Occipital lobe (tissue), 2 donors: Measurements from ENCODE around the gene TIPRL. TPM values are rescaled to one million over a fixed set of nuclear protein-coding genes. Genes with fewer than 3 reads are reported as not detected.
"Not testable (repeated sequence)": the region's sequence is repeated elsewhere in the genome, so short reads cannot be mapped to it uniquely, and the experiment has no call there.

Experiments used
- DNase-seq: peaks from one replicate; lab custom pipeline; 2025; lab: John Stamatoyannopoulos, UW
- total RNA-seq: library from RNA; depleted of rRNA; stranded (reverse); fragments of >200 nt; gene quantifications from one replicate; pipeline ENCODE4 v1.2.3, GENCODE V29; 2014

The TIPRL gene
- total RNA-seq: 101 TPM

GRCh38 chr1:168178638-168179437, at the start of gene TIPRL:
TSS of gene TIPRL (plus strand) at chr1:168178962. CDS start at chr1:168179078, 116 bp downstream.
- peak; percentile 97 for DNase-seq

- no peak for DNase-seq
Measured at GRCh38 chr1:168129933-168130332, 48.8 kb upstream of the TIPRL start.

- no peak for DNase-seq
Measured at GRCh38 chr1:168134132-168134531, 44.6 kb upstream of the TIPRL start.

GRCh38 chr1:168134642-168135041, 44.1 kb upstream of the TIPRL start:
- no peak for DNase-seq

GRCh38 chr1:168135116-168135920, 43.4 kb upstream of the TIPRL start:
- DNase-seq: no peak

GRCh38 chr1:168135921-168136708, 42.6 kb upstream of the TIPRL start:
- no peak for DNase-seq

- no peak for DNase-seq
Measured at GRCh38 chr1:168136709-168137514, 41.9 kb upstream of the TIPRL start, which contains the start of gene GPR161. TSS of gene GPR161 (minus strand) at chr1:168136930. CDS start at chr1:168104850, 32,080 bp downstream.

- no peak for DNase-seq
Measured at GRCh38 chr1:168137515-168137821, 41.3 kb upstream of the TIPRL start.

GRCh38 chr1:168138134-168138533, 40.6 kb upstream of the TIPRL start:
- no peak for DNase-seq

GRCh38 chr1:168139070-168139469, 39.7 kb upstream of the TIPRL start:
- DNase-seq: no peak

GRCh38 chr1:168141871-168142385, 36.8 kb upstream of the TIPRL start:
- no peak for DNase-seq

GRCh38 chr1:168145184-168146159, 33.3 kb upstream of the TIPRL start:
- peak; percentile 56 for DNase-seq

GRCh38 chr1:168146160-168146539, 32.6 kb upstream of the TIPRL start:
- DNase-seq: no peak

GRCh38 chr1:168146626-168147025, 32.1 kb upstream of the TIPRL start:
- no peak for DNase-seq

- DNase-seq: no peak
Measured at GRCh38 chr1:168148916-168149315, 29.8 kb upstream of the TIPRL start.

GRCh38 chr1:168150283-168150682, 28.5 kb upstream of the TIPRL start:
- no peak for DNase-seq

GRCh38 chr1:168151935-168152334, 26.8 kb upstream of the TIPRL start:
- no peak for DNase-seq

GRCh38 chr1:168154707-168155106, 24.1 kb upstream of the TIPRL start:
- DNase-seq: not testable (repeated sequence)

- no peak for DNase-seq
Measured at GRCh38 chr1:168155910-168156309, 22.9 kb upstream of the TIPRL start.

- DNase-seq: no peak
Measured at GRCh38 chr1:168157638-168158037, 21.1 kb upstream of the TIPRL start.
